Cardiac fibroblast (primary cell): Measurements from ENCODE around the gene DCST2.

Source experiments
- DNase-seq, 2 donors: peaks; one replicate each; pipeline versions ENCODE4 v3.0.0 to v3.0.0-alpha.2; 2010; ENCODE audit warnings: low read depth in 2 of 2
- H3K4me3 ChIP-seq, 2 donors: replicated peaks in 1 of 2; 1 replicate in 1 of 2; 2 replicates in 1 of 2; pipeline ENCODE4 v1.5.1; 2011; ENCODE audit warnings: low read depth in 2 of 2, low read length in 2 of 2, mild to moderate bottlenecking in 2 of 2, moderate library complexity in 1 of 2
- CTCF ChIP-seq: IDR thresholded peaks from one replicate; pipeline ENCODE4 v1.5.1; 2011; ENCODE audit warnings: low read depth, mild to moderate bottlenecking, low read length, inconsistent platforms

DCST2 gene

GRCh38 chr1:155030243-155030795, 3.3 kb downstream of the DCST2 start:
- H3K4me3 ChIP-seq = no peak overlapping the region
- no peak for DNase-seq
- TF ChIP-seq CTCF = no peak

GRCh38 chr1:155029513-155030242, 3.9 kb downstream of the DCST2 start:
- no peak for DNase-seq
- H3K4me3 ChIP-seq = no peak overlapping the region
- no peak for TF ChIP-seq CTCF

GRCh38 chr1:155026588-155026987, 7.0 kb downstream of the DCST2 start:
- no peak for DNase-seq
- TF ChIP-seq CTCF = no peak
- H3K4me3 ChIP-seq = no peak overlapping the region

GRCh38 chr1:155026154-155026553, 7.4 kb downstream of the DCST2 start:
- DNase-seq = no peak
- H3K4me3 ChIP-seq = no peak overlapping the region
- no peak for TF ChIP-seq CTCF

GRCh38 chr1:155024315-155024714, 9.3 kb downstream of the DCST2 start:
- TF ChIP-seq CTCF = no peak
- no peak overlapping the region for H3K4me3 ChIP-seq

GRCh38 chr1:155023627-155024026, 10.0 kb downstream of the DCST2 start:
- DNase-seq = no peak
- no peak for TF ChIP-seq CTCF
- H3K4me3 ChIP-seq = no peak overlapping the region

More at GRCh38 chr1:155024315-155024714, 9.3 kb downstream of the DCST2 start:
- no peak for DNase-seq

- H3K4me3 ChIP-seq = no peak overlapping the region
- DNase-seq = no peak
Measured at GRCh38 chr1:155022927-155023236, 10.7 kb downstream of the DCST2 start.

More at GRCh38 chr1:155022927-155023236, 10.7 kb downstream of the DCST2 start:
- TF ChIP-seq CTCF = no peak
